HG03520 (cell line): ENCODE data around the gene TOR2A.
"Not testable (repeated sequence)": the region's sequence is repeated elsewhere in the genome, so short reads cannot be mapped to it uniquely, and the experiment has no call there.

Source experiments
- ATAC-seq: cut with Tn5 transposase; IDR thresholded peaks from one replicate; pipeline ENCODE4 v1.9.1; 2021; ENCODE audit warnings: mild to moderate bottlenecking, moderate library complexity; ENCODE audit not compliant: unreplicated experiment

Gene TOR2A

DNA sequence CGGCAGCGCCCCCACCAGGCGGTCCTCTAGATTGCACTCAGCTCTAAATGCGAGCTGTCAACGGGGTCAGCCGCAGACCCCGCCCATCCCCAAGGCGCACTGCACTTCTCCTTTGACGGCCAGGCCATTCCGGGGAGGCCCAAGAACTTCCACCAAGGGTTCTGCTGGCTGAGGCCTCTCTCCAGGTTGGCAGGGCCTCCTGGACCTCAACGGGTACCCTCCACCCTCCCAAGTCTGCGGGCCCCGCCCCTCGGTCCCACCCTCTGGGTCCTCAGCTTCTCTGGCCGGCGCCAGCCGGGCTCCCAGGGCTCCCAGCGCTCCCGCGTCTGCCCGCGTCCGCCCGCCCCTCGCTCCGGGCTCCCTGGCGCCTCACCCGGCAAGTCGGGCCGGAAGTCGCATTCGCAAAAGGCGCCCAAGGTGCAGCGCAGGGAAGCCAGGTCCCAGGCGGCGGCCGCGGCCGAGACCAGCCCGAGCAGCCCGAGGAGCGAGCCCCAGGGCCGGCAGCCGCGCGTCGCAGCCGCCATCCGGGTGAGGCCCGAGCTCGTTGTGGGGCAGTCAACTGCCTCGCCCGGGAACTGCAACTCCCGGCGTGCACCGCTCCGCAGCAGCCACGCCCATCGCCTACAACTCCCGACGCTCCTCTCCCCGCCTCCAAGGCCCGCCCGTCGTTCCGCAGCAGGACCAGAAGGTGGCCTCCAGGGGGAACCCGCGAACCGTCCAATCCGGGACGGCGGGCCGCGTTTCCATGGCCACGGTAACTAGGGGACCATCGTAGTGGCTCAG is at the start of gene TOR2A:
TSS of gene TOR2A (minus strand) at position 548 of the 783 bp plus-strand sequence. CDS start at position 524, 24 bp downstream.
- peak; percentile 83 for ATAC-seq

DNA sequence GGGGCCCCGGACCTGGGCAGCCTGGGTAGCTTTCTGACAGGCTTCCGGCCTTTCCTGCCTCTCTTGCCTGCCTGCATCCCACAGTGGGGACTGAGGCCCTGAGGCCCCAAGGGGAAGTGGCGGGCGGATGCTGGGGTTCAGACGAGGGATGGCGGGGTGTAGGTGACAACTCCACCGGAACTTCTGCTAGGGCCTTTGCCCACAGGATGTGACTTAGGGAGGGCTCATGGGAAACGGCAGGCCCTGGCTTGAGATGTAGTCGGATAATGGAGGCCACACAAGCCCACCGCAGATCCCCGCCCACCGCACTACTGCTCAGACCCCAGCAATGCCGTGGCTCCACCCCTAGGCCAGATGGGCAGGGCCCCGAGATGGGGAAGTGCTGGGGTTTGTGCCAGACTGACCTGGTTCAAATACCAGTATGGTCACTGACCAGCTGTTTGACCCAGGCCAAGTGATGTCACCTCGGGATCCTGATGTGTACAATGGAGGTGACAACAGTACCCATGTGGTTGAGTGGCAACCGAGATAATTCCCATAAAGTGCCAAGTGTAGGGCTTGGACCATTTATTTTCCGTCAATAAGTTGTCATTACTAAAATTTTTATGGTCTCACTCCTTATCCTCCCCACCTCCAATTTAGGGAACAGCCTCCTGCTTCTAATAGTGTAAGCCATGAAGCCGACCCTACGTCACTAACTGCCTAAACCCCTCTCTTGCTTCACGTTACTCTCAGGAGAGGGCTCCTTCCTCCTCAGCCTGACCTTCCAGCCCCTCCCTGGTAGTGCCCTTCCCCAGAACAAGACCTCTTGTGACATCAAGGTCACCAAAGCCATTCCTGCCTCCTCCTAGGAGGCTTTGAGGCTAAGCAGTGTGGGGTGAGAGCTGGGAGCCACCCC is 48.3 kb upstream of the TOR2A start:
- no peak for ATAC-seq

DNA sequence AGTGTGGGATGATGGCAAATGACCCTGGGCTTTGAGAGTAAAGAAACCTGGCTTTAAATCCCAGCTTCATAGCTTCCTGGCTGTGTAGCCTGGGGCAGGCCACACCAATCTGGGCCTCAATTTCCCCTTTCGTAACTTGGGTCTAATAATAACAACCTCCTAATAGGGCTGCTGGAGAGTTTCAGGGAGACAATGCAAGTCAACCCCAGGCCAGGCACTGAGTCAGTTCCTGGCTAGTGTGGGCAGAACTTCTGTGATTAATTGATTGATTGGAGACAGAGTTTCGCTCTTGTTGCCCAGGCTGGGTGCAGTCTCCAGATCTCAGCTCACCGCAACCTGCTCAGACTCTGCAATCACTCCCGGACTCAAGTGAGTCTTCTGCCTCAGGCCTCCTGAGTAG is 46.7 kb upstream of the TOR2A start:
- ATAC-seq, result no peak

DNA sequence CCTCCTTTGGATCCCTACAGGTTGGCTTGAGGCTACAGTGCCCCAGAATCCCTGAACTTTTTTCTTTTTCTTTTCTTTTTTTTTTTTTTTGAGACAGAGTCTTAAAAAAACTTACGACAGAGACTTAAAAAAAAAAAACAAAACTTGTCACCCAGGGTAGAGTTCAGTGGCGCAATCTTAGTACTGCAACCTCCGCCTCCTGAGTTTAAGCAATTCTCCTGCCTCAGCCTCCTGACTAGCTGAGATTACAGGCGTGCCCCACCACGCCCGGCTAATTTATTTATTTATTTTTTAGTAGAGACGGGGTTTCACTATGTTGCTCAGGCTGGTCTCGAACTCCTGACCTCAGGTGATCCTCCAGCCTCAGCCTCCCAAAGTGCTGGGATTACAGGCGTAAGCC is 45.8 kb upstream of the TOR2A start:
- not testable (repeated sequence) for ATAC-seq

DNA sequence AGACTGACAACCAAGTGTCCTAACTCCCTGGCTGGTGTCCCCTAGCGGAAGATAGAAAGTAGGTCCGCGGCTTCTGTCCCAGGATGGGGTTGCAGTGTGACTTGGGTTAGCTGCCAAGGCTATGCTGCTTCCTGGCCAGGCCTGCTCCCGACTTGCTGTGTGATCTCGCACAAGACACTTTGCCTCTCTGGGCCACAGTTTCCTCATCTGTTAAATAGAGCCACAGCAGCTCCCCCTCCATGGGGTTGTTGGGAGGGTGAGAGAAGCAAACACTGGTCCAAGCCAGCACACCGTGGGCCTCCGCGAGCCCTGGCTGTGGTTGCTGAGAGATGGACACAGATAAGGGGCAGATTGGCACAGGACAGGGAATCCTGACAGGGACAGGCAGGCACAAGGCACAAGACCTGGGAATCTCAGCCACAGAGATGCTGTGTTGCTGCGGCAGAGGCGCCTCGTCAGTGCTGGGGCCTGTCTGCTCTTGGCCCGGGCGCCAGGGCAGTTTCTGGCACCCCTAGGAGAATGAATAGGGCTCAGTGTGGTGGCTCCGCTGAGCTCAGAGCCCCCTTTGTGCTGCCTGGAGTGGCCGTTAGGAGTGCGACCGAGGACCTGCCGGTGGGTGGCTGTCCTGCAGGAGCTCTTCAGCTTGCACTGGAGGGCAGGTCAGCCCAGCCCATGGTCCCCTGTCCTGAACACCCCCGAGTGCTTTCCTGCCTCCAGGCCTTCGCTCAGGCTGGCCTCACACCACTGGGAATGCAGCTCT is 45.2 kb upstream of the TOR2A start:
- no peak for ATAC-seq

DNA sequence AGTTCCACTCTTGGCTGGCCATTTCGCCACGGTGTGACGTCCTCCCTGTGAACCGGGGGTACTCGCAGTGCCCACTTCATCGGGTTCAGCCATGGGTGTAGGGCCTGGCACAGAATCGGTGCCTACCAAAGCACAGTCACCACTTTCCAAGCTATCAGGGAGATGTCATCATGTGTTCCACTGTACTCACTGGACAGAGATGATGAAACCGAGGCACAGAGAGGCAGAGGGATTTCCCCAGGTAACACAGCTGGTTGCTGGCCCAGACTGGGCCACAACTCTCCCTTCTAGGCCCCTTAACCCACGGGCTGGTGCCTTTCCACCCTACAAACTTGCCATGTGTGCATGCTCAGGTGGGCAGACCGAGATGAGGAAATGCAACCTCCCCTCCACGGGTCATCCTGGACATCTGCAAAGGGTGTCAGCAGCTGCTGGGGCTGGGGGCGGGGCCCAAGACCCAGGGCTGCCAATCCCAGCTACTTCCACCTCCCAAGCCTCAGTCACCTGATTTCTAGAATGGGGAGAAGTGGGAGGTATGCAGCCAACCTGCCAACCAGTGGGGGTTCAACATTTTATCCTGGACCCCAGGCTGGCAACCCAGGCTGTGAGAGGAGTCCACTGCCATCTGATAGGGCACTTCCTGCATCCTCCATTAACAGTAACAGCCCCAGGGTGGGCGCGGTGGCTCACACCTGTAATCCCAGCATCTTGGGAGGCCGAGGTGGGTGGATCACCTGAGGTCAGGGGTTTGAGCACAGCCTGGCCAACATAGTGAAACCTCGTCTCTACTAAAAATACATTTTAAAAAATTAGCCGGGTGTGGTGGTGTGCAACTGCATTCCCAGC is 44.3 kb upstream of the TOR2A start:
- ATAC-seq, result no peak

DNA sequence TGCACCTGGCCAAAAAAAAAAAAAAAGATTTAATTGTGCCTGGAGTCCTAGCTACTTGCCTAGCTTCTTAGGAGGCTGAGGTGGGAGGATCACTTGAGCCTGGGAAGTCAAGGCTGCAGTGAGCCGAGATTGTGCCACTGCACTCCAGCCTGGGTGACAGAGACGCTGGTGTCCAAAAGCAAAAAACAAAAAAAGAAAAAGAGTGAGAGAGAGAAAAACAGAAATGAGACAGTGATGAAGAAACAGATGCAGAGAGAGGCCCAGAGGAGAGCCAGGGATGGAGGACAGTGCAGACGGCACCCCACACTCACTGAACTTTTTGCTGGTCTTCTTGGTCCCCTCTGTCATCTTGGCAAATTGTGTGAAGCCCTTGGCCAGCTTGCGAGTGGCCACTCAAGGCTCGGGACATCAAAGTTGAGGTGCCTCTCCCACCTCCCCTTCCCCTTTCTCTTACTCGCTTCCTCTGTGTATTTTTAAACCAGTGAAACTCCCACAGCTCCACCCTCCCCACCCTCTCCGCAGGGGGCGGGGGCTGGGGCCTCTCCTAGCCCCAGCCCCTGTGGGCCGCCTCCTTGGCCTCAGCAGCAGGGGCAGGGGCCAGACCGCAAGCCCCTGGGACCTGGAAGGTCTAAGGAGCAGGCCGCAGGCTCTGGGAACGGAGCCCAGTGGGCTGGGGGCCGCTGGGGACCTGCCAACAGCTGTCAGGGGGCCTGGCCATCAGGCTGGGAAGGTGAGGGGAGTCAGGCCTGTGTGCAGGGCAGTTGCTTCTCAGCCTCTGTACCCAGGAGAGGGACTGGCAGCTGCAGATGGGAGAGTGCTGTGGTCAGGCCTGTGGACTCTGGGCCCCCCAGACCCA is 43.4 kb upstream of the TOR2A start, which contains the start of gene SH2D3C:
TSS of gene SH2D3C (minus strand) at position 387 of the 856 bp plus-strand sequence. CDS start at position 348, 39 bp downstream.
- ATAC-seq, result no peak

DNA sequence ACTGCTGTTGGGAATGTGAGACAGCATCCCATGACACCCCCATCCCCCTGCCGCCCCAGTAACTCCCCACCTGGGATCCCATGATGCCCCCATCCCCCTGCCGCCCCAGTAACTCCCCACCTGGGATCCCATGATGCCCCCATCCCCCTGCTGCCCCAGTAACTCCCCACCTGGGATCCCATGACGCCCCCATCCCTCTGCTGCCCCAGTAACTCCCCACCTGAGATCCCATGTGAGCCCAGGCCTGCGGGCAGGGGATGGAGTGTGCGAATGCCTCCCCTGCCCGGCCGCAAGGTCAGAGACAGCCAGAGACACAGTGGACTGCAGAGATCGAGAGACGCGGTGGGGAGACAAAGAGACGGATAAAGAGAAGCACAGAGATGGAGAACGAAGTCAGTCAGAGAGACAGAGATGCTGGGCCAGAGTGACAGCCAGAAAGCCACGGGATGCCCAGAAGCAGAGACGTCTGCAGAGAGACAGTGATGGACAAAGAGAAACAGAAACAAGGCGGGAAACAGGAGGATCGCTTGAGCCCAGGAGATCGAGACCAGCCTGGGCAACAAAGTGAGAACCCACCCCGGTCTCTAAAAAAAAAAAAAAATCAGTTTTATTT is 42.4 kb upstream of the TOR2A start:
- ATAC-seq, result no peak

DNA sequence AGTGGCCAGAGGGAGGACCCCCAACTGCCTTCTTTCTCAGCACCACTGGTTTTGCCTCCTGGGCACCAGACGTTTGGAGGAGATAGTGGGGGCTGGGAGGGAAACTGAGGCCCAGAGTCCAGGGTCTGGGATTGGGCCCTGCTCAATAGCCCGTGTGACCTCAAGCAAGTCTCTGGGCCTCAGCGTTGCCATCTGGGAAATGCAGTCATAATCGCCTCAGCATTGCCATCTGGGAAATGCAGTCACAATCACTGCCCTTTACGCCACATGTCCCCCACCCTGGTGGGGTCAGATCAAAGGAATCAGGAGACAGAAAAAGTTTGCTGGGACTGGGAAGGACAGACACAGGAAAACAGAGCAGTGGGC is 41.8 kb upstream of the TOR2A start:
- ATAC-seq, result no peak

DNA sequence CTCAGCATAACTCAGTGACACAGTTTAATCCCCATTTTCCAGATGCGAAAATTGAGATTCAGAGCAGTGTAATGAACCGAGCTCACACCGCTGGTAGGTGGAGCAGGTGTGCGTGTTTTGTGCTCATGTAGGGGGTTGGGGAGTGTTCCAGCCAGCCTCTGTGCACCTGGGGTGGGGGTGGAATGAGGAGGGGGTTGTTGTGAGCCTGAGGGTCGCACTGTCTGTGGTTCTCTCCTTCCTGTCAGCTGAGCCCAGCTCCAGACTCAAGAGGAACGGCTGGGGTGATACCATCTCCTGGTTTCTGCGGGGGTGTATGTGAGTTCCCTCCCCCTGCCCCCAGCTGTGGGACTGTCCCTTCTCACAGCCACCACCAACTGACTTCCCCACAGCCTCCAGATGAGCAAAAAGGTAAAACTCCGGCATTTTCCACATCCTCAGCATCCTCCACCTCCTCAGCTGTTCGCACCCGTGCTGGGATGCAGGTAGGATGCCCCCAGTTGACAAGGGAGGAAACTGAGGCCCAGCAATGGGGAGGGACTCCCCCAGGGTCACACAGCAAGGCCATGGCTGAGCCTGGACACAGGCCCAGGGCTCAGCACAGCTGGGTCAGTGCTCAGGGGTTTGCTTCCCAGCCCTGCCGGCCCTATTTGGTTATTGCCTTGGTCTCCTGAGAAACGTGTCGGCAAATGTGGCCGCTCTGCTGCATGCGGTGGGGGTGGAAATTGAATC is 41.3 kb upstream of the TOR2A start:
- ATAC-seq, result no peak

DNA sequence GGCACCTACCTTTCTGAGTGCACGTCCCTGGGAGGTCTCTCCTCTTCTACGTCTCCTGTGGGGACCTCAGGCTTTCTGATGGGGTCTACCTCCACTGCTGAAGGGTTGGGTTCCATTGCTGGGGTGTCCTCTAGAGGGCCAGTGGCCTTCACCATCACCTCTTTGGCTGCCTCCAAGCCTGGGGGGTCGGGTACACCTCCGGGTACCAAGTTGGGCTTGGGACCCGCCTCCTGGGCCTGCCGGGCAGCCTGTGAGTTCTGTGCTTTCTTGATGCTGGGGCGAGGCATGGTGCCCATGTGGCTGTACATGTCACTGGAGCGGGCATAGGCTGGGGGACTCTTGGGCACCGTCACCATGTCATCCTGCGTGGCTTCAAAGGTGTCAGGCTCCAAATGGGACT is 38.9 kb upstream of the TOR2A start:
- ATAC-seq, result no peak

DNA sequence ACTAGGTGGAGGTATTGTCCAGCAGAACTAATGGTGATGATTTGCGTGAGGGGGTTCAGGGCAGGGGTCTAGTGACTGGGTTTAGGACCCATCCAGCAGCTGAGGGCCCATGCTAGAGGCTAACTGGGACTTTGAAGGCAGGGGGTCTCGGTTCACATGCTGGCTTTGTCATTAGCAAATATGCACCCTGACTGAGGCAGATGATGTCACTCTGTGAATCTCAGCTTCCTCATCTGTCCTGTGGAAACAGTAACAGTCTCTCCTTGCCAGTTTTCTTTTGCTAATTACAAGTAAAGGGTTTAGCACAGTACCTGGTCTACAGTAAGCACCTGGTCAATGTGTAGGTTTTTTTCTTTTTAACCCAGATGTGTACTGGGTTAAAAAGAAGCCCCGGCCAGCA is 38.2 kb upstream of the TOR2A start:
- ATAC-seq, result no peak

DNA sequence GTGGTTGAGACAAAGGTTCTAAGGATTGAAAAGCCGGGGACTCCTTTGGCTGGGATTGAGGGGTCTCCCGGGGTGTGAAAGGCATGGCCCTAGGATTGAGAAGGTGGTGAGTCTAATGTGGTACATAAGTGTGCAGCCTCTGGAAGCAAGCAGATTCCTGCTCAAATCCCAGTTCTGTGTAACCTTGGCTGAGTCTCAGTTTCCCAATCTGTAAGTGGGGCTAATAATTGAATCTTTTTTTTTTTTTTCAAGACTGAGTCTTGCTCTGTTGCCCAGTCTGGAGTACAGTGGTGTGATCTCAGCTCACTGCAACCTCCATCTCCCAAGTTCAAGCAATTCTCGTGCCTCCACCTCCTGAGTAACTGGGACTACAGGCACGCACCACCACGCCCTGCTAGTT is 37.5 kb upstream of the TOR2A start:
- ATAC-seq, result no peak

DNA sequence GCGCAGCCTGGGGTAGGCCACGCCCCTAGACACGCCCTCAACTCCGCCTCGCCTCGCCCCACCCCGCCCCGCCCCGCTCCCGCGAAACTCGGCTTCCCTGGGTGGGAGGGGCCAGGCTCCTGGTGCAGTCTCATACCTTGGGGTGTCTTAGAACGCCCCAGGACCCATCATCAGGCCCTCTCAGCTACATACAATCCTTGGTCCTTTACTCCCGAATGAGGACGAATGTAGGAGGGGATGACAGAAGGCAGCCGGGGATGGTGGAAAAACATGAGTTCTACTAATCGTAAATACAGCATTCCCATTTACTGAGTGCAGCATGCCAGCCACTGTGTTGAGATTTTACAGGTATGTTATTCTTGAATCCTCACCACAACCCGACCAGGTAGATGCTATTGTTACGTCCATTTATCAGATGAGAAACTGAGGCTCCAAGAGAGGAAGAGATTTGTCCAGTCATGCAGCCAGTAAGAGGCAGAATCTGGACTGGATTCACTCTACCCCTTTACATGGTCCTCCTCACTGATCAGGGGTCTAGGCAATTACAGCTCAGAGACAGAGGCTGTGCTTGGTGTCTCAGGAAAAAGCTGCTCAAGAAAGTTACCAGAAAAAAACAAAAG is 36.6 kb upstream of the TOR2A start:
- no peak for ATAC-seq

DNA sequence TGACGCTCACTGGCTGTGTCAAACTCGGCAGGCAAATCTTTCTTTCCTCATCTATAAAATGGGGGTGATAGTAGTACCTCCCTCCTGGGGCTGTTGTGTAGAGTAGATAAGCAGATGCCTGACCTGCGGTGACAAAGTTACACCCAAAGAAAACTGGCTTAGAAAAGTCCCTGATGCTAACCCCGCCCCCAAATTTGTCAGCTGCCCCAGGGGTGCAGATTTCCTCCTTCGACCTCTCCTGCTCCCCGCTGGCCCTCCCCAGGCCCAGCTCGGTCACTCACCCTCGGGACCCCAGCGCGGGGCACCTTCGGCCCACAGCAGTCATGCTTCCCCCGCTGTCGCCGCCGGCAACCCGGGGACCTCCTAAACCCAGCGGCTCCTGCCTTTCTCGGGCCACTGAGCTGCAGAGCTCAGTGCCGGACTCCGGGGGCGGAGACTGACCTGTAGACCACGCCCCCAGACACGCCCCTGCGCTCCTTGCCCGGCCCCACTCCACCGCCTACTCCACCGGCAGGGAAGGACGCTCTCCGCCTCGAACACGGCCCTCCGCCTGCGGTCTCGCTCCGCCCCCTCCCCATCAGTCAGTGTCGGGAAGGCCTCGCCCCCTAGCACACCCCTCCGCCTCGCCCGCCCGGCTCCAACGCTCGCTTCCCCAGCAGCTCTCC is 35.9 kb upstream of the TOR2A start:
- ATAC-seq, result peak; percentile 83

DNA sequence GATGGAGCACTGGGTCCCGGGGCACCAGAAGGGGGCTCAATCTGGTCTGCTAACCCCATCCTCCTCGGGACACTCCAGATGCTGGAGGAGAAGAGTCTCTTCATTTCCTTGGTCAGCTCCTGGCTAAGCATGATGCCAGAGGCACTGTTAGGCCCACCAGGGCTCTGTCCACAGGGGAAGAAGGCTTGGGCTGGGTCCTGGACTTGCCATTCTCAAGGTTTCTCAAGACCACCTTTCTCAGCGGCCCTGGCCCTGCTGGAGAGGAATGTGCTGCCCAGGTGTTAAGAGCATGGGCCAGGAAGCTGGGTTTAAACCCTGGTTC is 35.5 kb upstream of the TOR2A start:
- no peak for ATAC-seq

DNA sequence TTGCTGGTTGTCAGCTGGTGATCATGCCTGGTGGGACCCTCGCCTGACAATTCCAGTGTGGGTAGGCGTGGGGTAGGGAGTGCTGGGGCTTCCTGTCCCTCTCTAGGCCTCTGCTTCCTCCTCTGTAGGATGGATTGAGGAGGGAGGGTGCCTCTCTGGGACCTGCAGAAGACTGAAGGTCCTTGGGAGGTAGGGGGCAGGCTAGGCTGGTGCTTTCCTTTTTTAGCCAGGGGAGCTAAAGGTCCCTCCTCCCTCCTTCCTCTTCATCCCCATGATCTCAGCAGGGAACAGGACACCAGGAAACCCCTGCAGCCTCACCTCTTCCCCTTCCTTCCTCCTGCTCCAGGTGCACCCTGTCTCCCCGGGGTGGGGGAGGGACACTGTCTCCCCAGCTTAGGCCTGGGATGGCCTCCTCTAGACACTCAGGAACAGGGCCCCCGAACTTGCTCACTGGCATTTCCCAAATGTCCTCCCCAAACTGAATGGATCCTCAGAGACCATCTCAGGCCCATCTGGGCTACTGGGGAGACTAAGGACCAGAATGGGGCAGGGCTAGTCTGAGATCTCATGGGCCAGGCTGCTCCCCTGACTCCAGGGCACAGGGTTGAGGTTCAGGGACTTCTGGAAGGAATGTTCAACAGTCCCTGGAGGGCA is 35.0 kb upstream of the TOR2A start:
- no peak for ATAC-seq
